Measurements from ENCODE around the gene FCHO1.

- TF ChIP-seq CTCF (IDR thresholded peaks at IDR 0.05) (no peak), POLR2A (IDR thresholded peaks at IDR 0.05) (no peak)
Measured at GRCh38 chr19:17753976-17754375, 2.7 kb downstream of the FCHO1 start.

Measured in Peyer's patch (tissue), 4 donors.